A673 (cell line): Measurements from ENCODE around the gene ENKD1.

Experiments
- EZH2 ChIP-seq: fragments of 200-600 bp; sonication (generic); IDR thresholded peaks from 2 replicates; pipeline ENCODE4 v1.6.1; 2017; ENCODE audit warnings: borderline replicate concordance, low read depth, mild to moderate bottlenecking, mixed read lengths, antibody characterized with exemption, low read length; ENCODE audit not compliant: poor library complexity, severe bottlenecking
- TF ChIP-seq, protein P1 (sequence below): fragments of 300-800, 200-600 bp; sonication (generic); conservative IDR thresholded peaks from 2 replicates; pipeline ENCODE4 v1.5.1; 2017; ENCODE audit warnings: low read depth, mild to moderate bottlenecking, antibody characterized with exemption, low read length, moderate library complexity, mixed read lengths

DNA sequence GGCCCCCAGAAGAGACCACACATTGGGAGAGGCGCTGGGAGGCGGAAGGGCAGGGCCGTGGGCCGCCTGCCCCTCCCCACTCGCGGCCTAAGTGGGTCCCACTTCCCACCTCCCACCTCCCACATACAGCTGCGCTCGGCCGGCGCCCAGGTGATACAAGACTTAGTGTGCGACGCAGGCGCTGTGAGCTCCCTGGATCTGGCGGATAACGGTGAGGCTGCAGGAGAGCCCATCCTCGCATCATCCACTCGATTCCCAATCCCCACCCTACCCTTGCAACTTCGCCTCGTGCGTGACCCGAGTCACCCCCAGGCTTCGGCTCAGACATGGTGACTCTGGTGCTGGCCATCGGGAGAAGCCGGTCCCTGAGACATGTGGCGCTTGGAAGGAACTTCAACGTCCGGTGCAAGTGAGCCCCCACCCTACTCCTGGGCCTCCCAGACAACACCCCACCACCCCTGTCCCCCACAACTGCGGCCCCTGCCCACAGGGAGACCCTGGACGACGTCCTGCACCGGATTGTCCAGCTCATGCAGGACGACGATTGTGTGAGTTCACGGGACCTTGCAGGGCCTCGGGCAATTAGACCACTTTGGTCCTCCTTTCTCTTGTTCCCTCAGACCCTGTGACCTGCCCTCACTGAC is 17.7 kb downstream of the ENKD1 start:
- TF ChIP-seq, protein P1, sequence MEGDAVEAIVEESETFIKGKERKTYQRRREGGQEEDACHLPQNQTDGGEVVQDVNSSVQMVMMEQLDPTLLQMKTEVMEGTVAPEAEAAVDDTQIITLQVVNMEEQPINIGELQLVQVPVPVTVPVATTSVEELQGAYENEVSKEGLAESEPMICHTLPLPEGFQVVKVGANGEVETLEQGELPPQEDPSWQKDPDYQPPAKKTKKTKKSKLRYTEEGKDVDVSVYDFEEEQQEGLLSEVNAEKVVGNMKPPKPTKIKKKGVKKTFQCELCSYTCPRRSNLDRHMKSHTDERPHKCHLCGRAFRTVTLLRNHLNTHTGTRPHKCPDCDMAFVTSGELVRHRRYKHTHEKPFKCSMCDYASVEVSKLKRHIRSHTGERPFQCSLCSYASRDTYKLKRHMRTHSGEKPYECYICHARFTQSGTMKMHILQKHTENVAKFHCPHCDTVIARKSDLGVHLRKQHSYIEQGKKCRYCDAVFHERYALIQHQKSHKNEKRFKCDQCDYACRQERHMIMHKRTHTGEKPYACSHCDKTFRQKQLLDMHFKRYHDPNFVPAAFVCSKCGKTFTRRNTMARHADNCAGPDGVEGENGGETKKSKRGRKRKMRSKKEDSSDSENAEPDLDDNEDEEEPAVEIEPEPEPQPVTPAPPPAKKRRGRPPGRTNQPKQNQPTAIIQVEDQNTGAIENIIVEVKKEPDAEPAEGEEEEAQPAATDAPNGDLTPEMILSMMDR = no peak
- TF ChIP-seq EZH2 = no peak
